ENCODE measurements around the gene CDH11. TPM values are rescaled to one million over a fixed set of nuclear protein-coding genes. Genes with fewer than 3 reads are reported as not detected.

Gene CDH11
- polyA plus RNA-seq, 1 donor from 2014 or later, result 22.9 TPM

GRCh38 chr16:65062736-65063583 lies 58.9 kb downstream of the CDH11 start:
- H3K4me2 ChIP-seq (ENCODE audit: low read length), result no peak overlapping the region
- H3K4me3 ChIP-seq (ENCODE audit: low read length), result no peak overlapping the region
- H3K9ac ChIP-seq (ENCODE audit: low read length), result no peak overlapping the region
- H3K27me3 ChIP-seq (ENCODE audit: insufficient read depth, low read depth, low read length), result no peaks in the 10 kb centered on the region
- H3K36me3 ChIP-seq (ENCODE audit: insufficient read depth, low read length), result no peaks in the 10 kb centered on the region
- no peaks in the 10 kb centered on the region for H3K79me2 ChIP-seq (replicated peaks; ENCODE audit: insufficient read depth, low read length)
- no peak overlapping the region for H3K27ac ChIP-seq (ENCODE audit: low read length)
- H3K9me2 ChIP-seq (ENCODE audit: insufficient read depth, low read length), result no peaks in the 10 kb centered on the region
- H3K9me3 ChIP-seq (ENCODE audit: low read length), result no peaks in the 10 kb centered on the region
- H4K20me1 ChIP-seq (ENCODE audit: insufficient read depth), result no peaks in the 10 kb centered on the region
- TF ChIP-seq TAF1 (IDR thresholded peaks at IDR 0.05; ENCODE audit: low read depth) (no peak), EP300 (conservative IDR thresholded peaks at IDR 0.05; ENCODE audit: poor library complexity, severe bottlenecking) (no peak), SMC3 (conservative IDR thresholded peaks at IDR 0.05; ENCODE audit: poor library complexity) (no peak), EZH2 (IDR thresholded peaks at IDR 0.05; ENCODE audit: borderline replicate concordance, insufficient read depth, low read length, poor library complexity, severe bottlenecking) (no peak), RAD21 (conservative IDR thresholded peaks at IDR 0.05) (no peak), MXI1 (conservative IDR thresholded peaks at IDR 0.05; ENCODE audit: poor library complexity, severe bottlenecking) (no peak), POLR2AphosphoS5 (IDR thresholded peaks at IDR 0.05) (no peak)
- TF ChIP-seq, protein P1, sequence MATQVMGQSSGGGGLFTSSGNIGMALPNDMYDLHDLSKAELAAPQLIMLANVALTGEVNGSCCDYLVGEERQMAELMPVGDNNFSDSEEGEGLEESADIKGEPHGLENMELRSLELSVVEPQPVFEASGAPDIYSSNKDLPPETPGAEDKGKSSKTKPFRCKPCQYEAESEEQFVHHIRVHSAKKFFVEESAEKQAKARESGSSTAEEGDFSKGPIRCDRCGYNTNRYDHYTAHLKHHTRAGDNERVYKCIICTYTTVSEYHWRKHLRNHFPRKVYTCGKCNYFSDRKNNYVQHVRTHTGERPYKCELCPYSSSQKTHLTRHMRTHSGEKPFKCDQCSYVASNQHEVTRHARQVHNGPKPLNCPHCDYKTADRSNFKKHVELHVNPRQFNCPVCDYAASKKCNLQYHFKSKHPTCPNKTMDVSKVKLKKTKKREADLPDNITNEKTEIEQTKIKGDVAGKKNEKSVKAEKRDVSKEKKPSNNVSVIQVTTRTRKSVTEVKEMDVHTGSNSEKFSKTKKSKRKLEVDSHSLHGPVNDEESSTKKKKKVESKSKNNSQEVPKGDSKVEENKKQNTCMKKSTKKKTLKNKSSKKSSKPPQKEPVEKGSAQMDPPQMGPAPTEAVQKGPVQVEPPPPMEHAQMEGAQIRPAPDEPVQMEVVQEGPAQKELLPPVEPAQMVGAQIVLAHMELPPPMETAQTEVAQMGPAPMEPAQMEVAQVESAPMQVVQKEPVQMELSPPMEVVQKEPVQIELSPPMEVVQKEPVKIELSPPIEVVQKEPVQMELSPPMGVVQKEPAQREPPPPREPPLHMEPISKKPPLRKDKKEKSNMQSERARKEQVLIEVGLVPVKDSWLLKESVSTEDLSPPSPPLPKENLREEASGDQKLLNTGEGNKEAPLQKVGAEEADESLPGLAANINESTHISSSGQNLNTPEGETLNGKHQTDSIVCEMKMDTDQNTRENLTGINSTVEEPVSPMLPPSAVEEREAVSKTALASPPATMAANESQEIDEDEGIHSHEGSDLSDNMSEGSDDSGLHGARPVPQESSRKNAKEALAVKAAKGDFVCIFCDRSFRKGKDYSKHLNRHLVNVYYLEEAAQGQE (IDR thresholded peaks at IDR 0.05; ENCODE audit: borderline replicate concordance), result no peak
- TF ChIP-seq, protein P2, sequence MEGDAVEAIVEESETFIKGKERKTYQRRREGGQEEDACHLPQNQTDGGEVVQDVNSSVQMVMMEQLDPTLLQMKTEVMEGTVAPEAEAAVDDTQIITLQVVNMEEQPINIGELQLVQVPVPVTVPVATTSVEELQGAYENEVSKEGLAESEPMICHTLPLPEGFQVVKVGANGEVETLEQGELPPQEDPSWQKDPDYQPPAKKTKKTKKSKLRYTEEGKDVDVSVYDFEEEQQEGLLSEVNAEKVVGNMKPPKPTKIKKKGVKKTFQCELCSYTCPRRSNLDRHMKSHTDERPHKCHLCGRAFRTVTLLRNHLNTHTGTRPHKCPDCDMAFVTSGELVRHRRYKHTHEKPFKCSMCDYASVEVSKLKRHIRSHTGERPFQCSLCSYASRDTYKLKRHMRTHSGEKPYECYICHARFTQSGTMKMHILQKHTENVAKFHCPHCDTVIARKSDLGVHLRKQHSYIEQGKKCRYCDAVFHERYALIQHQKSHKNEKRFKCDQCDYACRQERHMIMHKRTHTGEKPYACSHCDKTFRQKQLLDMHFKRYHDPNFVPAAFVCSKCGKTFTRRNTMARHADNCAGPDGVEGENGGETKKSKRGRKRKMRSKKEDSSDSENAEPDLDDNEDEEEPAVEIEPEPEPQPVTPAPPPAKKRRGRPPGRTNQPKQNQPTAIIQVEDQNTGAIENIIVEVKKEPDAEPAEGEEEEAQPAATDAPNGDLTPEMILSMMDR (IDR thresholded peaks at IDR 0.05; ENCODE audit: poor library complexity, severe bottlenecking), result no peak
- no peaks in the 10 kb centered on the region for H3F3A ChIP-seq (ENCODE audit: insufficient read depth, low read length, poor library complexity, severe bottlenecking)
- H2AFZ ChIP-seq (ENCODE audit: low read depth, low read length), result no peak overlapping the region

- Histone ChIP-seq H3K36me3 (ENCODE audit: insufficient read depth, low read length) (no peaks in the 10 kb centered on the region), H3K27me3 (ENCODE audit: insufficient read depth, low read depth, low read length) (no peaks in the 10 kb centered on the region), H3F3A (ENCODE audit: insufficient read depth, low read length, poor library complexity, severe bottlenecking) (no peaks in the 10 kb centered on the region), H2AFZ (ENCODE audit: low read depth, low read length) (no peak overlapping the region), H3K9ac (ENCODE audit: low read length) (no peak overlapping the region), H3K4me2 (ENCODE audit: low read length) (no peak overlapping the region), H3K9me2 (ENCODE audit: insufficient read depth, low read length) (no peaks in the 10 kb centered on the region), H3K27ac (ENCODE audit: low read length) (no peak overlapping the region), H3K9me3 (ENCODE audit: low read length) (no peaks in the 10 kb centered on the region), H4K20me1 (ENCODE audit: insufficient read depth) (no peaks in the 10 kb centered on the region), H3K79me2 (replicated peaks; ENCODE audit: insufficient read depth, low read length) (no peaks in the 10 kb centered on the region), H3K4me3 (ENCODE audit: low read length) (no peak overlapping the region)
- TF ChIP-seq EP300 (conservative IDR thresholded peaks at IDR 0.05; ENCODE audit: poor library complexity, severe bottlenecking) (no peak), SMC3 (conservative IDR thresholded peaks at IDR 0.05; ENCODE audit: poor library complexity) (no peak), POLR2AphosphoS5 (IDR thresholded peaks at IDR 0.05) (no peak), MXI1 (conservative IDR thresholded peaks at IDR 0.05; ENCODE audit: poor library complexity, severe bottlenecking) (no peak), EZH2 (IDR thresholded peaks at IDR 0.05; ENCODE audit: borderline replicate concordance, insufficient read depth, low read length, poor library complexity, severe bottlenecking) (no peak), RAD21 (conservative IDR thresholded peaks at IDR 0.05) (no peak), TAF1 (IDR thresholded peaks at IDR 0.05; ENCODE audit: low read depth) (no peak)
- TF ChIP-seq, protein P1 (IDR thresholded peaks at IDR 0.05; ENCODE audit: borderline replicate concordance), result no peak
- TF ChIP-seq, protein P2 (IDR thresholded peaks at IDR 0.05; ENCODE audit: poor library complexity, severe bottlenecking), result no peak
Observed at GRCh38 chr16:65061935-65062518, 59.8 kb downstream of the CDH11 start.
